ENCODE measurements around the gene DZIP1.

GRCh38 chr13:95650696-95651095 lies 6.2 kb upstream of the DZIP1 start:
- TF ChIP-seq CTCF (IDR thresholded peaks at IDR 0.05) (no peak), POLR2A (IDR thresholded peaks at IDR 0.05) (no peak)
